ENCODE data around the gene CXCL11. TPM values are rescaled to one million over a fixed set of nuclear protein-coding genes. Genes with fewer than 3 reads are reported as not detected.

Gene CXCL11
- polyA plus RNA-seq, 1 donor (not counting 4 experiments of a cell fraction or from before 2014, with no cell fraction given), result 0.93 TPM

DNA sequence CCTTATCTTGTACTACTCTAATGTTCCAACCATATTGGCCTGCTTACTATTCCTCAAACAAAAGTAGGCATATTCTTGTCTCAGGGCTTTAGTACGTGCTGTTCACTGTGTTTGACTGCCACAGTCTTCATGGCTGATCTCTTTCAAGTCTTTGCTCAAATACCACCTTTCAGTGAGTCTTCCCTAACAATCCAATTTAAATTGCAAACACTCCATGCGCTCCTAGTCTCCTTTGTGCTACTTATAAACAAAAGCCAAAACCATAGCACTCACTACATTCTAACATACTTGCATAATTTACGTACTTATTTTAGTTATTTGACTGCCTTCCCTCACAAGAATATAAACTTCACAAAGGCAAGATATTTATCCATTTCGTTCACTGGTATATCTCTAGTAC lies 36.9 kb upstream of the CXCL11 start:
- H3K4me2 ChIP-seq (ENCODE audit: control insufficient read depth, extremely low read depth, insufficient read depth, low read depth, low read length), result no peak overlapping the region
- TF ChIP-seq EZH2 (IDR thresholded peaks at IDR 0.05; ENCODE audit: low read length) (no peak), CTCF (optimal IDR thresholded peaks at IDR 0.05 in 1 of 3, IDR thresholded peaks at IDR 0.05 in 1 of 3, conservative IDR thresholded peaks at IDR 0.05 in 1 of 3; ENCODE audit: extremely low read depth in 1 of 3, insufficient read depth in 2 of 3, low read length in 3 of 3) (no peak)
- H3K4me3 ChIP-seq (ENCODE audit: control insufficient read depth in 2 of 3, extremely low read depth in 1 of 3, insufficient read depth in 2 of 3, low read depth in 1 of 3, low read length in 3 of 3), result no peak overlapping the region
- H3K9me3 ChIP-seq (ENCODE audit: control insufficient read depth, low read depth, low read length), result no peaks in the 10 kb centered on the region
- no peak for FAIRE-seq
- no peak overlapping the region for H2AFZ ChIP-seq (ENCODE audit: control insufficient read depth, low read length)
- H3K79me2 ChIP-seq (ENCODE audit: control insufficient read depth, insufficient read depth, low read length), result no peaks in the 10 kb centered on the region
- H3K36me3 ChIP-seq (ENCODE audit: control insufficient read depth in 2 of 2, extremely low read depth in 1 of 2, insufficient read depth in 2 of 2, low read length in 2 of 2), result no peaks in the 10 kb centered on the region
- no peak for DNase-seq (ENCODE audit: low read depth, low spot score)
- no peaks in the 10 kb centered on the region for H3K27me3 ChIP-seq (ENCODE audit: control insufficient read depth, extremely low read depth, insufficient read depth, low read length)
- no peaks in the 10 kb centered on the region for H3K4me1 ChIP-seq (ENCODE audit: control insufficient read depth, extremely low read depth, insufficient read depth, low read length)
- H3K27ac ChIP-seq (ENCODE audit: control insufficient read depth, insufficient read depth, low read length), result no peak overlapping the region
- H3K9me1 ChIP-seq (ENCODE audit: control insufficient read depth, extremely low read depth, insufficient read depth, low read length), result no peaks in the 10 kb centered on the region
- H4K20me1 ChIP-seq (ENCODE audit: control insufficient read depth, extremely low read depth, insufficient read depth, low read length), result no peaks in the 10 kb centered on the region
- dilution Hi-C loops (cut with MboI; ENCODE audit: extremely low pct_ligation_motif_present, low sequenced_read_pairs), result no loop called here
- no peak overlapping the region for H3K9ac ChIP-seq (ENCODE audit: control insufficient read depth, extremely low read depth, insufficient read depth, low read length)

DNA sequence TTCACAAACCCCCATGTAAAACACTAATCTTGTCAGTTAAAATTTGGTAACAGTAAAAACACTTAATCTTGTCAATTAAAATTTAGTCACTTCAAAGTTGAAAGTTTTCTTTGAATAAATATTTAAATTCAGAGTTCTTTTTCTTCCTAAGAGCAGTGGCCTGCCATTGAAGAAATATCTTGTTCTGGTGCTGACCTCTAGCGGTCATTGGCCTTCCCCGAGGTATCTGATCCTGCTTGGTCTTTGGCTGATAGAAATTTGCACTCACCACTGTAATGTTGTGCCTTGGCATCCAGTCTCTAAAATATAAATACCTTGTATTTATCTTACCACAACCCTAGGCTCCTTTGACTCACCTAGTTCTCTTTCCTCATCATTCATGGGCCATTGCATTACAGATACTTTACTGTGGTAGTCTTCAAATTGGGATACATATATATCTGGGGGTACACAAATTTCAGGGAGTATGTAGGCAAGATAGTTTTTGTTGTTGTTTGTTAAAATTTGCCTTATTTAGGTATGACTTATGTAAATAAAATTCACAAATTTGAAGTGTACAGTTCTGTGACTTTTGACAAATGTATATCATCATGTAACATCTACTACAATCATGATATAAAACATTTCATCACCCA lies 31.9 kb upstream of the CXCL11 start:
- H3K4me2 ChIP-seq (ENCODE audit: control insufficient read depth, extremely low read depth, insufficient read depth, low read depth, low read length), result no peak overlapping the region
- no peaks in the 10 kb centered on the region for H3K4me1 ChIP-seq (ENCODE audit: control insufficient read depth, extremely low read depth, insufficient read depth, low read length)
- no peak overlapping the region for H3K27ac ChIP-seq (ENCODE audit: control insufficient read depth, insufficient read depth, low read length)
- FAIRE-seq (peak; percentile 83), DNase-seq (ENCODE audit: low read depth, low spot score) (no peak)
- H3K27me3 ChIP-seq (ENCODE audit: control insufficient read depth, extremely low read depth, insufficient read depth, low read length), result no peaks in the 10 kb centered on the region
- H2AFZ ChIP-seq (ENCODE audit: control insufficient read depth, low read length), result no peak overlapping the region
- H3K79me2 ChIP-seq (ENCODE audit: control insufficient read depth, insufficient read depth, low read length), result no peaks in the 10 kb centered on the region
- H3K36me3 ChIP-seq (ENCODE audit: control insufficient read depth in 2 of 2, extremely low read depth in 1 of 2, insufficient read depth in 2 of 2, low read length in 2 of 2), result no peaks in the 10 kb centered on the region
- H4K20me1 ChIP-seq (ENCODE audit: control insufficient read depth, extremely low read depth, insufficient read depth, low read length), result no peaks in the 10 kb centered on the region
- peak; percentile 63 to 80 (median 71) for TF ChIP-seq CTCF (optimal IDR thresholded peaks at IDR 0.05 in 1 of 3, IDR thresholded peaks at IDR 0.05 in 1 of 3, conservative IDR thresholded peaks at IDR 0.05 in 1 of 3; ENCODE audit: extremely low read depth in 1 of 3, insufficient read depth in 2 of 3, low read length in 3 of 3)
- no peak for TF ChIP-seq EZH2 (IDR thresholded peaks at IDR 0.05; ENCODE audit: low read length)
- H3K9me3 ChIP-seq (ENCODE audit: control insufficient read depth, low read depth, low read length), result no peaks in the 10 kb centered on the region
- H3K4me3 ChIP-seq (ENCODE audit: control insufficient read depth in 2 of 3, extremely low read depth in 1 of 3, insufficient read depth in 2 of 3, low read depth in 1 of 3, low read length in 3 of 3), result no peak overlapping the region
- dilution Hi-C loops (cut with MboI; ENCODE audit: extremely low pct_ligation_motif_present, low sequenced_read_pairs), result no loop called here
- no peaks in the 10 kb centered on the region for H3K9me1 ChIP-seq (ENCODE audit: control insufficient read depth, extremely low read depth, insufficient read depth, low read length)
- H3K9ac ChIP-seq (ENCODE audit: control insufficient read depth, extremely low read depth, insufficient read depth, low read length), result no peak overlapping the region

All from keratinocyte (primary cell).